ENCODE results near the gene PCAT7.

PCAT7 gene

DNA sequence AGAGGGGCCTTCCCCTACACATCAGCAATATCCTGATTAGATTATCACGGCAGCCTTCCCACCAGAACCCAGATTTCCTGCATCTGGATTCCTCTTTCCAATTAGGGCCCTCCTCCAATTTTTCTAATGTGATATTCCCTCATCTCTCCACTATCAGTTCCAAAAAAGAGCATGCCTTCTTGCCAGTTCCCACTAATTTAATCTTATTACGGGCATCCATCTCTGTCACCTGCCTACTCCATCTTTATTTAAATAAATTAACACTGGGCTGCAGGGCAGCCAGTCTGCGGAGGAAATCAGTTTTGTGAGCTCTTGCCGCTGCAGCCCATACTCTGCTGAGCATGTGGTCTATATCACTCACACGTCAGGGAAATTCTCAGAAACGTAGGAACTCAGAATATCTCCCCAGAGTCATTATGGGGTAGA lies 55.3 kb downstream of the PCAT7 start:
- no peaks in the 10 kb centered on the region for H3K4me1 Mint-ChIP-seq
- no peaks in the 10 kb centered on the region for H3K36me3 Mint-ChIP-seq
- peaks cover 22% of the 10 kb centered on the region for H3K27me3 Mint-ChIP-seq
- H3K27ac Mint-ChIP-seq: no peak overlapping the region
- ATAC-seq: no peak
- no peaks in the 10 kb centered on the region for H3K9me3 Mint-ChIP-seq
- no peak overlapping the region for H3K4me3 Mint-ChIP-seq

DNA sequence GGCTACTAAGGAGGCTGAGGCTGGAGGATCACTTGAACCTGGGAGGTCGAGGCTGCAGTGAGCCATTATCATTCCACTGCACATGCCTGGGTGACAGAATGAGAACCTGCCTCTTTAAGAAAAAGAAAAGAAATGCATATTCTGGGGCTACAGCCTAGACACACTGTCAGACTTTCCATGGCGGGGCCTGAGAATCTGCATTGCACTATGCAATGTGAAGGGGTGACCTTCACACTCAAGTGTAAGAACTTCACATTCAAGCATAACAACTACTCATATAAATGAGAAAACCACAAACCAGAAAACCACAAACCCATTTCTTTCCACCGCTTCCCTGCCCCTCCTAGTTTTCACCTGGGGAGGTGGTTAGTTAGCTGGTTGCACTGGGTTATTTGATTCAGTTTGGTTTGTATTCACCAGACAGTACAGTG lies 56.8 kb downstream of the PCAT7 start:
- H3K4me1 Mint-ChIP-seq: no peaks in the 10 kb centered on the region

GRCh38 chr9:94612071-94612470 lies 57.2 kb downstream of the PCAT7 start:
- Mint-ChIP-seq H3K36me3 (peaks cover 6% of the 10 kb centered on the region), H3K27ac (no peak overlapping the region), H3K27me3 (peaks cover 17% of the 10 kb centered on the region), H3K4me1 (no peaks in the 10 kb centered on the region), H3K4me3 (no peak overlapping the region), H3K9me3 (no peaks in the 10 kb centered on the region)
- no peak for ATAC-seq

More for the DNA sequence above, 56.8 kb downstream of the PCAT7 start:
- no peak for ATAC-seq
- Mint-ChIP-seq H3K9me3 (no peaks in the 10 kb centered on the region), H3K27me3 (peaks cover 21% of the 10 kb centered on the region), H3K27ac (no peak overlapping the region), H3K4me3 (no peak overlapping the region), H3K36me3 (peaks cover 1% of the 10 kb centered on the region)

DNA sequence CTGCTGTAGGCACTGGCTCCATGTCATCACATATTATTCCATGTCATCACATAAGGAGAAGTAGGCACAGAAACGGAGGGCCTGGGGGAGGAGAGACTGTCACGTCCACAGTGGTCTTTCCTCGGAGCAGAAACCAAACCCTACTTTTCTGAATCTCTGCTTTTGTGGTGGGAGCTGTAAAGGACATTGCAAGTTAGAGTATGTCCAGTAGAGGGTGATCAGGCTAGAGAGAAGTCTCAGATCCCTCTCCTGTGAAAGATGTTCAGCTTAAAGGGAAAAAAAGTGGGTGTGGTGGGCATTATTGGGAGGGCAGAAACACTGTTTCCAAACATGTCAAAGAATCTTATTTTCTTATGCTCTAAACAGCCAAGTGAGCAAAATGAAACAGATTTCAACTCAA lies 58.1 kb downstream of the PCAT7 start:
- Mint-ChIP-seq H3K4me3 (no peak overlapping the region), H3K4me1 (no peaks in the 10 kb centered on the region), H3K9me3 (no peaks in the 10 kb centered on the region), H3K27me3 (peaks cover 10% of the 10 kb centered on the region), H3K27ac (no peak overlapping the region), H3K36me3 (peaks cover 6% of the 10 kb centered on the region)
- ATAC-seq: no peak

DNA sequence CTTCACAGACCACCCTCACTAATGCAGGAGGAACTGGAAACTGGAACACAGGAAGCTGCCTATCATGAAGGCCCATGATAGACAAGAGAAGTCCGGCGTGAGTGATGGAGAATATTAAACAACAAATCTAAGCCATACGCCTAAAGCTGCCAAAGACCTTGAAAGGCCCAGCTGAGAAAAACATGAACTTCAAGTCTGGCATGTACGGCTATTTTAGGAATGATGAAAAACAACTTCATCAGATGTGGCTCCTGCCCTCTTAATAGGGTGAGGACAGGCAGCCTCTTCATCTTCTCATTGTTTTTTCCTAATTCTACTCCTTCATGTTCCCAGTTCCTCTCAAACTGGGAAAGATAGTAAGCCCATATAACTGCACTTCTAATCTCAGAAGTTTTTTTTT lies 64.1 kb downstream of the PCAT7 start:
- no peak overlapping the region for H3K27ac Mint-ChIP-seq
- H3K9me3 Mint-ChIP-seq: no peaks in the 10 kb centered on the region
- H3K36me3 Mint-ChIP-seq: peaks cover 12% of the 10 kb centered on the region
- no peak overlapping the region for H3K4me3 Mint-ChIP-seq
- H3K4me1 Mint-ChIP-seq: no peaks in the 10 kb centered on the region
- no peak for ATAC-seq
- no peaks in the 10 kb centered on the region for H3K27me3 Mint-ChIP-seq
